ENCODE data around the gene LASP1. TPM values are rescaled to one million over a fixed set of nuclear protein-coding genes. Genes with fewer than 3 reads are reported as not detected.

Gene LASP1
- total and polyA plus RNA-seq, 2 experiments from 2014 or later: 48.7 to 173 TPM

DNA sequence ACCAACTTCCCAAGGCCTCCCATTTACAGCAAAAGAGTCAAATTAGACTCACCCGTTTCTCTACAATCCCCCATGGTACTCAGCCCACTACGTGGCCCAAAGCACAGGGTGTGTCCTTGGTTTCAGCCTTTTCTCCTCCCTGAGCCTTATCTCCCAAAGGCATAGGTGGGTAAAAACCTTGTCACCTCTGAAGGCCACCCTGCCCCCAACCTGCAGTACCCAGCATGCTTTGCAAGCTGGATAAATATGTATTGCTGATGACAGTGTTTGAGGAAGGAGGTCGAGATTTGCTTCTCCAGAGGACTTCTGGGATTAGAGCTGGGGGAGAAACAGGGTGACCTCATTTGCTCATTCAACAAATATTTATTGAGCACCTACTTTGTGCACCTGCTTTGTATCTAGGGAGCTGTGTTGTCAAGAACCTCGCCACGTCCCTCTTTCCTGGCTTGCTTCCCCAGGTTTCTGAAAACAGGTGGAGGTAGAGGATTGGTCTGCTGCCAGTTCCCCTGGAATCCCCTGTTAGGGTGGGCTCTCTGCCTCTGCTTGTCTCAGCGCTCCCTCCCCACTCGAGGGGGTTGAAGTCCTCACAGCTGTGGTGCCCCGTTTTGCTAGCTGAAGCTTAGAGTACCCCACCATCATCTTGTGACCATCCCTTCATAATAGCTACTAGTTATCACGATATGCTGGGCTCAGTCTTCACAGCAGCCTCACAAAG, 3.0 kb downstream of the LASP1 start:
- Histone ChIP-seq H3K4me2 (peak overlapping the region; percentile 97; the same call in 1 of the 2 replicates), H3K4me1 (ENCODE audit: insufficient read depth) (peaks cover 55% of the 10 kb centered on the region), H3K36me3 (ENCODE audit: insufficient read depth) (no peaks in the 10 kb centered on the region), H3K79me2 (replicated peaks; ENCODE audit: insufficient read depth) (peaks cover 72% of the 10 kb centered on the region), H3F3A (replicated peaks; ENCODE audit: low read depth) (0 out of 2 replicates have a peak, but pooled peaks cover 5% of the 10 kb centered on the region), H2AFZ (no peak overlapping the region), H3K4me3 (0 out of 2 replicates have a peak overlapping the region, but pooled peaks have one; percentile 100), H3K9me2 (ENCODE audit: insufficient read depth) (no peaks in the 10 kb centered on the region), H3K27me3 (ENCODE audit: insufficient read depth) (no peaks in the 10 kb centered on the region), H4K20me1 (replicated peaks; ENCODE audit: insufficient read depth) (peaks cover 15% of the 10 kb centered on the region), H3K27ac (ENCODE audit: low read depth) (no peak overlapping the region; the same call in 1 of the 2 replicates)
- Mint-ChIP-seq H3K27me3 (ENCODE audit: insufficient read depth, low read depth, poor library complexity) (peaks cover 22% of the 10 kb centered on the region), H3K36me3 (ENCODE audit: low read depth) (peaks cover 4% of the 10 kb centered on the region), H3K9me3 (peaks cover 3% of the 10 kb centered on the region; the same call in 1 of the 3 replicates), H3K4me3 (peak overlapping the region; percentile 16; the same call in 1 of the 3 replicates), H3K27ac (no peak overlapping the region), H3K4me1 (peaks cover 63% of the 10 kb centered on the region)
- no peak for DNase-seq (ENCODE audit: low spot score)
- TF ChIP-seq, protein P1, sequence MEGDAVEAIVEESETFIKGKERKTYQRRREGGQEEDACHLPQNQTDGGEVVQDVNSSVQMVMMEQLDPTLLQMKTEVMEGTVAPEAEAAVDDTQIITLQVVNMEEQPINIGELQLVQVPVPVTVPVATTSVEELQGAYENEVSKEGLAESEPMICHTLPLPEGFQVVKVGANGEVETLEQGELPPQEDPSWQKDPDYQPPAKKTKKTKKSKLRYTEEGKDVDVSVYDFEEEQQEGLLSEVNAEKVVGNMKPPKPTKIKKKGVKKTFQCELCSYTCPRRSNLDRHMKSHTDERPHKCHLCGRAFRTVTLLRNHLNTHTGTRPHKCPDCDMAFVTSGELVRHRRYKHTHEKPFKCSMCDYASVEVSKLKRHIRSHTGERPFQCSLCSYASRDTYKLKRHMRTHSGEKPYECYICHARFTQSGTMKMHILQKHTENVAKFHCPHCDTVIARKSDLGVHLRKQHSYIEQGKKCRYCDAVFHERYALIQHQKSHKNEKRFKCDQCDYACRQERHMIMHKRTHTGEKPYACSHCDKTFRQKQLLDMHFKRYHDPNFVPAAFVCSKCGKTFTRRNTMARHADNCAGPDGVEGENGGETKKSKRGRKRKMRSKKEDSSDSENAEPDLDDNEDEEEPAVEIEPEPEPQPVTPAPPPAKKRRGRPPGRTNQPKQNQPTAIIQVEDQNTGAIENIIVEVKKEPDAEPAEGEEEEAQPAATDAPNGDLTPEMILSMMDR (conservative IDR thresholded peaks at IDR 0.05; ENCODE audit: low read depth in 2 of 2): no peak
- TF ChIP-seq CREB1 (CRISPR knock-in tag; IDR thresholded peaks at IDR 0.05; ENCODE audit: low read depth) (no peak), JUNB (IDR thresholded peaks at IDR 0.05; ENCODE audit: unreplicated experiment) (no peak), EZH2phosphoT487 (IDR thresholded peaks at IDR 0.05; ENCODE audit: unreplicated experiment) (no peak), ZNF114 (CRISPR knock-in tag; IDR thresholded peaks at IDR 0.05) (no peak), STAT1 (IDR thresholded peaks at IDR 0.05; ENCODE audit: unreplicated experiment) (no peak), NANOG (IDR thresholded peaks at IDR 0.05; ENCODE audit: borderline replicate concordance) (no peak), POLR2AphosphoS5 (IDR thresholded peaks at IDR 0.05; ENCODE audit: low read depth) (no peak), ZNF331 (CRISPR knock-in tag; IDR thresholded peaks at IDR 0.05; ENCODE audit: low read depth) (no peak), EZH2 (IDR thresholded peaks at IDR 0.05; ENCODE audit: low read depth, unreplicated experiment) (no peak)
- TF ChIP-seq, protein P2, sequence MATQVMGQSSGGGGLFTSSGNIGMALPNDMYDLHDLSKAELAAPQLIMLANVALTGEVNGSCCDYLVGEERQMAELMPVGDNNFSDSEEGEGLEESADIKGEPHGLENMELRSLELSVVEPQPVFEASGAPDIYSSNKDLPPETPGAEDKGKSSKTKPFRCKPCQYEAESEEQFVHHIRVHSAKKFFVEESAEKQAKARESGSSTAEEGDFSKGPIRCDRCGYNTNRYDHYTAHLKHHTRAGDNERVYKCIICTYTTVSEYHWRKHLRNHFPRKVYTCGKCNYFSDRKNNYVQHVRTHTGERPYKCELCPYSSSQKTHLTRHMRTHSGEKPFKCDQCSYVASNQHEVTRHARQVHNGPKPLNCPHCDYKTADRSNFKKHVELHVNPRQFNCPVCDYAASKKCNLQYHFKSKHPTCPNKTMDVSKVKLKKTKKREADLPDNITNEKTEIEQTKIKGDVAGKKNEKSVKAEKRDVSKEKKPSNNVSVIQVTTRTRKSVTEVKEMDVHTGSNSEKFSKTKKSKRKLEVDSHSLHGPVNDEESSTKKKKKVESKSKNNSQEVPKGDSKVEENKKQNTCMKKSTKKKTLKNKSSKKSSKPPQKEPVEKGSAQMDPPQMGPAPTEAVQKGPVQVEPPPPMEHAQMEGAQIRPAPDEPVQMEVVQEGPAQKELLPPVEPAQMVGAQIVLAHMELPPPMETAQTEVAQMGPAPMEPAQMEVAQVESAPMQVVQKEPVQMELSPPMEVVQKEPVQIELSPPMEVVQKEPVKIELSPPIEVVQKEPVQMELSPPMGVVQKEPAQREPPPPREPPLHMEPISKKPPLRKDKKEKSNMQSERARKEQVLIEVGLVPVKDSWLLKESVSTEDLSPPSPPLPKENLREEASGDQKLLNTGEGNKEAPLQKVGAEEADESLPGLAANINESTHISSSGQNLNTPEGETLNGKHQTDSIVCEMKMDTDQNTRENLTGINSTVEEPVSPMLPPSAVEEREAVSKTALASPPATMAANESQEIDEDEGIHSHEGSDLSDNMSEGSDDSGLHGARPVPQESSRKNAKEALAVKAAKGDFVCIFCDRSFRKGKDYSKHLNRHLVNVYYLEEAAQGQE (IDR thresholded peaks at IDR 0.05; ENCODE audit: unreplicated experiment): no peak
- TF ChIP-seq, protein P3, sequence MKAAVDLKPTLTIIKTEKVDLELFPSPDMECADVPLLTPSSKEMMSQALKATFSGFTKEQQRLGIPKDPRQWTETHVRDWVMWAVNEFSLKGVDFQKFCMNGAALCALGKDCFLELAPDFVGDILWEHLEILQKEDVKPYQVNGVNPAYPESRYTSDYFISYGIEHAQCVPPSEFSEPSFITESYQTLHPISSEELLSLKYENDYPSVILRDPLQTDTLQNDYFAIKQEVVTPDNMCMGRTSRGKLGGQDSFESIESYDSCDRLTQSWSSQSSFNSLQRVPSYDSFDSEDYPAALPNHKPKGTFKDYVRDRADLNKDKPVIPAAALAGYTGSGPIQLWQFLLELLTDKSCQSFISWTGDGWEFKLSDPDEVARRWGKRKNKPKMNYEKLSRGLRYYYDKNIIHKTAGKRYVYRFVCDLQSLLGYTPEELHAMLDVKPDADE (IDR thresholded peaks at IDR 0.05): no peak
- TF ChIP-seq, protein P4, sequence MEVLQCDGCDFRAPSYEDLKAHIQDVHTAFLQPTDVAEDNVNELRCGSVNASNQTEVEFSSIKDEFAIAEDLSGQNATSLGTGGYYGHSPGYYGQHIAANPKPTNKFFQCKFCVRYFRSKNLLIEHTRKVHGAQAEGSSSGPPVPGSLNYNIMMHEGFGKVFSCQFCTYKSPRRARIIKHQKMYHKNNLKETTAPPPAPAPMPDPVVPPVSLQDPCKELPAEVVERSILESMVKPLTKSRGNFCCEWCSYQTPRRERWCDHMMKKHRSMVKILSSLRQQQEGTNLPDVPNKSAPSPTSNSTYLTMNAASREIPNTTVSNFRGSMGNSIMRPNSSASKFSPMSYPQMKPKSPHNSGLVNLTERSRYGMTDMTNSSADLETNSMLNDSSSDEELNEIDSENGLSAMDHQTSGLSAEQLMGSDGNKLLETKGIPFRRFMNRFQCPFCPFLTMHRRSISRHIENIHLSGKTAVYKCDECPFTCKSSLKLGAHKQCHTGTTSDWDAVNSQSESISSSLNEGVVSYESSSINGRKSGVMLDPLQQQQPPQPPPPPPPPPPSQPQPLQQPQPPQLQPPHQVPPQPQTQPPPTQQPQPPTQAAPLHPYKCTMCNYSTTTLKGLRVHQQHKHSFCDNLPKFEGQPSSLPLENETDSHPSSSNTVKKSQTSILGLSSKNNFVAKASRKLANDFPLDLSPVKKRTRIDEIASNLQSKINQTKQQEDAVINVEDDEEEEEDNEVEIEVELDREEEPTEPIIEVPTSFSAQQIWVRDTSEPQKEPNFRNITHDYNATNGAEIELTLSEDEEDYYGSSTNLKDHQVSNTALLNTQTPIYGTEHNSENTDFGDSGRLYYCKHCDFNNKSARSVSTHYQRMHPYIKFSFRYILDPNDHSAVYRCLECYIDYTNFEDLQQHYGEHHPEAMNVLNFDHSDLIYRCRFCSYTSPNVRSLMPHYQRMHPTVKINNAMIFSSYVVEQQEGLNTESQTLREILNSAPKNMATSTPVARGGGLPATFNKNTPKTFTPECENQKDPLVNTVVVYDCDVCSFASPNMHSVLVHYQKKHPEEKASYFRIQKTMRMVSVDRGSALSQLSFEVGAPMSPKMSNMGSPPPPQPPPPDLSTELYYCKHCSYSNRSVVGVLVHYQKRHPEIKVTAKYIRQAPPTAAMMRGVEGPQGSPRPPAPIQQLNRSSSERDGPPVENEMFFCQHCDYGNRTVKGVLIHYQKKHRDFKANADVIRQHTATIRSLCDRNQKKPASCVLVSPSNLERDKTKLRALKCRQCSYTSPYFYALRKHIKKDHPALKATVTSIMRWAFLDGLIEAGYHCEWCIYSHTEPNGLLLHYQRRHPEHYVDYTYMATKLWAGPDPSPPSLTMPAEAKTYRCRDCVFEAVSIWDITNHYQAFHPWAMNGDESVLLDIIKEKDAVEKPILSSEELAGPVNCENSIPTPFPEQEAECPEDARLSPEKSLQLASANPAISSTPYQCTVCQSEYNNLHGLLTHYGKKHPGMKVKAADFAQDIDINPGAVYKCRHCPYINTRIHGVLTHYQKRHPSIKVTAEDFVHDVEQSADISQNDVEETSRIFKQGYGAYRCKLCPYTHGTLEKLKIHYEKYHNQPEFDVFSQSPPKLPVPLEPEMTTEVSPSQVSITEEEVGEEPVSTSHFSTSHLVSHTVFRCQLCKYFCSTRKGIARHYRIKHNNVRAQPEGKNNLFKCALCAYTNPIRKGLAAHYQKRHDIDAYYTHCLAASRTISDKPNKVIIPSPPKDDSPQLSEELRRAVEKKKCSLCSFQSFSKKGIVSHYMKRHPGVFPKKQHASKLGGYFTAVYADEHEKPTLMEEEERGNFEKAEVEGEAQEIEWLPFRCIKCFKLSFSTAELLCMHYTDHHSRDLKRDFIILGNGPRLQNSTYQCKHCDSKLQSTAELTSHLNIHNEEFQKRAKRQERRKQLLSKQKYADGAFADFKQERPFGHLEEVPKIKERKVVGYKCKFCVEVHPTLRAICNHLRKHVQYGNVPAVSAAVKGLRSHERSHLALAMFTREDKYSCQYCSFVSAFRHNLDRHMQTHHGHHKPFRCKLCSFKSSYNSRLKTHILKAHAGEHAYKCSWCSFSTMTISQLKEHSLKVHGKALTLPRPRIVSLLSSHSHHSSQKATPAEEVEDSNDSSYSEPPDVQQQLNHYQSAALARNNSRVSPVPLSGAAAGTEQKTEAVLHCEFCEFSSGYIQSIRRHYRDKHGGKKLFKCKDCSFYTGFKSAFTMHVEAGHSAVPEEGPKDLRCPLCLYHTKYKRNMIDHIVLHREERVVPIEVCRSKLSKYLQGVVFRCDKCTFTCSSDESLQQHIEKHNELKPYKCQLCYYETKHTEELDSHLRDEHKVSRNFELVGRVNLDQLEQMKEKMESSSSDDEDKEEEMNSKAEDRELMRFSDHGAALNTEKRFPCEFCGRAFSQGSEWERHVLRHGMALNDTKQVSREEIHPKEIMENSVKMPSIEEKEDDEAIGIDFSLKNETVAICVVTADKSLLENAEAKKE (CRISPR knock-in tag; IDR thresholded peaks at IDR 0.05): no peak
- no peak for ATAC-seq

Data from GM23338 (cell line).